ENCODE data around the gene PCDHB5.
"Not testable (repeated sequence)": the region's sequence is repeated elsewhere in the genome, so short reads cannot be mapped to it uniquely, and the experiment has no call there.

Gene PCDHB5

DNA sequence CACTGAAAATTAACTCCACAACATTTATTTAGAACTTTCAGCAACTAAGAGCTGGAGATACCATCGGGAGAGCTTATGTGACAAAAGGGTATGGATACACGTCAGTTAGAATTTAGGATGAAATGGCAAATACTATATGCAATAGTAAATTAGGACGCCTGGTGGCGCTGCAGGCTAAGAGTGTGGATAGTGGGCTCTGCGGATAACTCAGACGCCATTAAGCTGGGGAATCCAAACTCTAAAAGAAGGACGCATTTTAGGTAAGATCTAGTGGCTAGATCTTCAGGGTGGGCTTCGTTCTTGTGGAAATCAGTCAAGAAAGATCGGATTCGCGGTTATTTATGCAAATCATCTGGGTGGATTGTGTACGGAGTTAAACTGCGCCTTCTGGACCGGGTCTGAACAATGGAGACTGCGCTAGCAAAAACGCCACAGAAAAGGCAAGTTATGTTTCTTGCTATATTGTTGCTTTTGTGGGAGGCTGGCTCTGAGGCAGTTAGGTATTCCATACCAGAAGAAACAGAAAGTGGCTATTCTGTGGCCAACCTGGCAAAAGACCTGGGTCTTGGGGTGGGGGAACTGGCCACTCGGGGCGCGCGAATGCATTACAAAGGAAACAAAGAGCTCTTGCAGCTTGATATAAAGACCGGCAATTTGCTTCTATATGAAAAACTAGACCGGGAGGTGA, at the start of gene PCDHB5:
Gene PCDHB5, plus strand, starts transcription at position 177 of the 688 bp plus-strand sequence. Its CDS starts 229 bp downstream, at position 406.
- no peak for DNase-seq (ENCODE audit: low read depth in 3 of 3)

DNA sequence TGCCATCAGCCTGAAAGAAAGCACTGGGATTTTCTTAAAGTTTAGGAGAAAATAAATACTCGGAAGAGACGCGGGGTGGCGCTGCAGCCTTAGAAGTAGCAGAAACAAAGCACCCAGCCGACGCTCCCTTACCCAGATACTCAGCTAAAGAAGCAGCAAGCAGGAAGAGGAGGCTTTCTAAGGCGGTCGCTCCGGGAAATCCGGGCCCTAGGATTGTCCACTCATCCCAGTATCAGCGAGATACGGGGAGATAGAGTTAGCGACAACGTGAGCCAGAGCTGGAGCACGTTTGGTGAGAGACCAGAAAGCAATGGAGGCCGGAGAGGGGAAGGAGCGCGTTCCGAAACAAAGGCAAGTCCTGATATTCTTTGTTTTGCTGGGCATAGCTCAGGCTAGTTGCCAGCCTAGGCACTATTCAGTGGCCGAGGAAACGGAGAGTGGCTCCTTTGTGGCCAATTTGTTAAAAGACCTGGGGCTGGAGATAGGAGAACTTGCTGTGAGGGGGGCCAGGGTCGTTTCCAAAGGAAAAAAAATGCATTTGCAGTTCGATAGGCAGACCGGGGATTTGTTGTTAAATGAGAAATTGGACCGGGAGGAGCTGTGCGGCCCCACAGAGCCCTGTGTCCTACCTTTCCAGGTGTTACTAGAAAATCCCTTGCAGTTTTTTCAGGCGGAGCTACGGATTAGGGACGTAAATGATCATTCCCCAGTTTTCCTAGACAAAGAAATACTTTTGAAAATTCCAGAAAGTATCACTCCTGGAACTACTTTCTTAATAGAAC, 40.3 kb upstream of the PCDHB5 start, which contains the start of gene PCDHB2:
Gene PCDHB2, plus strand, starts transcription at position 135 of the 782 bp plus-strand sequence. Its CDS starts 176 bp downstream, at position 311.
- DNase-seq (ENCODE audit: low read depth in 3 of 3) = no peak

DNA sequence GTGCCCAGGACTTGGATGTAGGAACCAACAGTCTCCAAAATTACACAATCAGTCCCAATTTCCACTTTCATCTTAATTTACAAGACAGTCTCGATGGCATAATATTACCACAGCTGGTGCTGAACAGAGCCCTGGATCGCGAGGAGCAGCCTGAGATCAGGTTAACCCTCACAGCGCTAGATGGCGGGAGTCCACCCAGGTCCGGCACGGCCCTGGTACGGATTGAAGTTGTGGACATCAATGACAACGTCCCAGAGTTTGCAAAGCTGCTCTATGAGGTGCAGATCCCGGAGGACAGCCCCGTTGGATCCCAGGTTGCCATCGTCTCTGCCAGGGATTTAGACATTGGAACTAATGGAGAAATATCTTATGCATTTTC, 39.8 kb upstream of the PCDHB5 start:
- DNase-seq (ENCODE audit: low read depth in 3 of 3) = no peak

DNA sequence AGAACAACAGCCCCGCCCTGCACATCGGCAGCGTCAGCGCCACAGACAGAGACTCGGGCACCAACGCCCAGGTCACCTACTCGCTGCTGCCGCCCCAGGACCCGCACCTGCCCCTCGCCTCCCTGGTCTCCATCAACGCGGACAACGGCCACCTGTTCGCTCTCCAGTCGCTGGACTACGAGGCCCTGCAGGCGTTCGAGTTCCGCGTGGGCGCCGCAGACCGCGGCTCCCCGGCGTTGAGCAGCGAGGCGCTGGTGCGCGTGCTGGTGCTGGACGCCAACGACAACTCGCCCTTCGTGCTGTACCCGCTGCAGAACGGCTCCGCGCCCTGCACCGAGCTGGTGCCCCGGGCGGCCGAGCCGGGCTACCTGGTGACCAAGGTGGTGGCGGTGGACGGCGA, 38.8 kb upstream of the PCDHB5 start:
- DNase-seq (ENCODE audit: low read depth in 3 of 3) = not testable (repeated sequence)

DNA sequence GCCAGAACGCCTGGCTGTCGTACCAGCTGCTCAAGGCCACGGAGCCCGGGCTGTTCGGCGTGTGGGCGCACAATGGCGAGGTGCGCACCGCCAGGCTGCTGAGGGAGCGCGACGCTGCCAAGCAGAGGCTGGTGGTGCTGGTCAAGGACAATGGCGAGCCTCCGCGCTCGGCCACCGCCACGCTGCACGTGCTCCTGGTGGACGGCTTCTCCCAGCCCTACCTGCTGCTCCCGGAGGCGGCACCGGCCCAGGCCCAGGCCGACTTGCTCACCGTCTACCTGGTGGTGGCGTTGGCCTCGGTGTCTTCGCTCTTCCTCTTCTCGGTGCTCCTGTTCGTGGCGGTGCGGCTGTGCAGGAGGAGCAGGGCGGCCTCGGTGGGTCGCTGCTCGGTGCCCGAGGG, 38.4 kb upstream of the PCDHB5 start:
- DNase-seq (ENCODE audit: low read depth in 3 of 3) = not testable (repeated sequence)

DNA sequence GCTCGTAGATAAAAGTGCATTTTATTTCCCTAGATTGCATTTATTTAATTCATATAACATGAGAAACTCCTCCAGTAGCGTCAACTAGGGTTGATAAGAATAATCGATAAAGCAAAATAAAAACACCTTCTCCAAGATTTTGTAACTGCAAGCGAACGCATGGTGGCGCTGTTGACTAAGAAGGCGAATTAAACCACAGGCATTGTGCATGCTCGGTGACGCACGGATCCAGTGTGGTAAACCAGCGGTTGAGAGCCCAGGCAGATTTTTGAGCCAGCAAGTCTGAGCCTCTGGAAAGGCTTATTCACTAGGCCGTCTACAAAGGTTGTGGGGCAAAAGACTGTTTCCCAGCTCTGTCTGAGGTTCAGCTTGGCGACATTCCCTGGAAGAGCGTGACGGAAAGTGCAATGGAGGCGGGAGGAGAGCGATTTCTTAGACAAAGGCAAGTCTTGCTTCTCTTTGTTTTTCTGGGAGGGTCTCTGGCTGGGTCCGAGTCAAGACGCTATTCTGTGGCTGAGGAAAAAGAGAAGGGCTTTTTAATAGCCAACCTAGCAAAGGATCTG, 34.7 kb upstream of the PCDHB5 start, which contains the start of gene PCDHB3:
Gene PCDHB3, plus strand, starts transcription at position 231 of the 563 bp plus-strand sequence. Its CDS starts 177 bp downstream, at position 408.
- DNase-seq (ENCODE audit: low read depth in 3 of 3) = peak in 2 of 3 donors; percentile 11 to 31

DNA sequence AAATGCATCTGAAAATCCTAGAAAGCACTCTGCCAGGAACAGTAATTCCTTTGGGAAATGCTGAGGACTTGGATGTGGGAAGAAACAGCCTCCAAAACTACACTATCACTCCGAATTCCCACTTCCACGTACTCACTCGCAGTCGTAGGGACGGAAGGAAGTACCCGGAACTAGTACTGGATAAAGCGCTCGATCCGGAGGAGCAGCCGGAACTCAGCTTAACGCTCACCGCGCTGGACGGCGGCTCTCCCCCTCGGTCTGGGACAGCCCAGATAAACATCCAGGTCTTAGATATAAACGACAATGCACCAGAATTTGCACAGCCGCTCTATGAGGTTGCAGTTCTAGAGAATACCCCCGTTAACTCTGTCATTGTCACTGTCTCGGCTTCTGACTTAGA, 33.9 kb upstream of the PCDHB5 start:
- no peak for DNase-seq (ENCODE audit: low read depth in 3 of 3)

DNA sequence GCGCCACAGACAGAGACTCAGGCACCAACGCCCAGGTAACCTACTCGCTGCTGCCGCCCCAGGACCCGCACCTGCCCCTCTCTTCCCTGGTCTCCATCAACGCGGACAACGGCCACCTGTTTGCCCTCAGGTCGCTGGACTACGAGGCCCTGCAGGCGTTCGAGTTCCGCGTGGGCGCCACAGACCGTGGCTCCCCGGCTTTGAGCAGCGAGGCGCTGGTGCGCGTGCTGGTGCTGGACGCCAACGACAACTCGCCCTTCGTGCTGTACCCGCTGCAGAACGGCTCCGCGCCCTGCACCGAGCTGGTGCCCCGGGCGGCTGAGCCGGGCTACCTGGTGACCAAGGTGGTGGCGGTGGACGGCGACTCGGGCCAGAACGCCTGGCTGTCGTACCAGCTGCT, 32.9 kb upstream of the PCDHB5 start:
- not testable (repeated sequence) for DNase-seq (ENCODE audit: low read depth in 3 of 3)

DNA sequence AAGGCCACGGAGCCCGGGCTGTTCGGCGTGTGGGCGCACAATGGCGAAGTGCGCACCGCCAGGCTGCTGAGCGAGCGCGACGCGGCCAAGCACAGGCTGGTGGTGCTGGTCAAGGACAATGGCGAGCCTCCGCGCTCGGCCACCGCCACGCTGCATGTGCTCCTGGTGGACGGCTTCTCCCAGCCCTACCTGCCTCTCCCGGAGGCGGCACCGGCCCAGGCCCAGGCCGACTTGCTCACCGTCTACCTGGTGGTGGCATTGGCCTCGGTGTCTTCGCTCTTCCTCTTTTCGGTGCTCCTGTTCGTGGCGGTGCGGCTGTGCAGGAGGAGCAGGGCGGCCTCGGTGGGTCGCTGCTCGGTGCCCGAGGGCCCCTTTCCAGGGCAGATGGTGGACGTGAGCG, 32.5 kb upstream of the PCDHB5 start:
- not testable (repeated sequence) for DNase-seq (ENCODE audit: low read depth in 3 of 3)

DNA sequence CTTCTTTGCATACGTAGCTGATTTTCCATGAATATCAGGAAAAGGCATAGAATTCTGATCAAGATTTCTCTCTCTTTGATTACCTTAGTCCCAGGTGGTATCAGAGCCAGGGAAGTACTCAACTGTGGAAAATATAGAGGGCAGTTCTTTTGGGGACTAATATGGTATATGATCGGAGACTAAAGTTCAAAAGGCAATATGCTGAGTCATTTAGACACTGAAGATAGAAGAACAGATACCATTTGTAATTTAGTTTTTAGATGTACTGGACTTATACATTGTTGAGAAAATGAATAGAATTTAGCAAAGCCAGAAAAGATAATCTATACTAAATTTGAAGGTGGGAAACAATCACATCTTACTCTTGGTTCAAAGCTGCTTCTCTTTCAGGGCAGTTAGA, 29.7 kb upstream of the PCDHB5 start:
- no peak for DNase-seq (ENCODE audit: low read depth in 3 of 3)

DNA sequence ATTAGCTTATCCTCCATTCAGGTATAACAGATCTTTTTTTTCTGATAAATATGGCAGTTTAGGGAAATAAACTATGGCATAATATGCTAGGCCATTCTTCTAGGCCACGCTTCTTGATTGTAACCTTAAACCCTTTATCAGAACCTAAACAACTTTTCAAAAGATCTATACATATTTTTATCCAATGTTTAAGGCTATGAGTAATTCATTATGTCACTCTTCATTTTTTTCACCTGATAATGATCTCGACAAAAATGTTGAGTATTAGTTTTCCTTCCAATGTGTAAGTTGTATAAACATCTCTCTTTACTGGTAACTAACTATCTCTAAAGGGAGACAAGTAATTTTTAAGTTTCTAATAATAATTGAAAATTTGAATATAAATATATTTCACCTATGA, 15.8 kb upstream of the PCDHB5 start:
- no peak for DNase-seq (ENCODE audit: low read depth in 3 of 3)

DNA sequence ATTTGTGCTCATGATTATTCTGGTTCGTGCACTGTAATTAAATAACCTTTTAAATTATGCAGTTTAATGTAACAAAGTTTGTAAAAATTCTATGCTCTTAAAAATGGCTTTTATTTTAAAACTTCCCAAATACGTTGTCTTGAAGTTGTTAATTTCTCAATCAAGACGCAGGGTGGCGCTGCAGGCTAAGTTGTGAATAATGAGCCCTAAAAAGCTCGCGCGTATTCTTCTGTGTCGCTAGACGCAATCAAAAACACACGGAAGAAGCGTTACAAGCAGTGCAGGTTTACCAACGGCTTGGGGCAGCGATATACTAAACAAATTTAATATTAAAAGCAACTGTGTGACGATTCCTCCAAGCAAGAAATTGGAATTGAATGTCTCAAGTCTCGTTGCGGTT, 13.4 kb upstream of the PCDHB5 start, which contains the start of gene PCDHB4:
Gene PCDHB4, plus strand, starts transcription at position 256 of the 400 bp plus-strand sequence. CDS start 181 bp downstream, outside the sequence.
- DNase-seq (ENCODE audit: low read depth in 3 of 3) = no peak

DNA sequence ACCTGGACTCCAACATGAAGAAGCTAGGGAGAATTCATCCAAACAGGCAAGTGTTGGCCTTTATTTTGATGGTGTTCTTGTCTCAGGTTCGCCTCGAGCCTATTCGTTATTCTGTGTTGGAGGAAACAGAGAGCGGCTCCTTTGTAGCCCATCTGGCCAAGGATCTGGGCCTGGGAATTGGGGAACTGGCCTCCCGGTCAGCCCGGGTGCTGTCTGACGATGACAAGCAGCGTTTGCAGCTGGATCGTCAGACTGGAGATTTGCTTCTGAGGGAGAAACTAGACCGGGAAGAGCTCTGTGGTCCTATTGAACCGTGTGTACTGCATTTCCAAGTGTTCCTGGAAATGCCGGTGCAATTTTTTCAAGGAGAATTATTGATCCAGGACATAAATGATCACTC, 13.0 kb upstream of the PCDHB5 start:
- no peak for DNase-seq (ENCODE audit: low read depth in 3 of 3)

DNA sequence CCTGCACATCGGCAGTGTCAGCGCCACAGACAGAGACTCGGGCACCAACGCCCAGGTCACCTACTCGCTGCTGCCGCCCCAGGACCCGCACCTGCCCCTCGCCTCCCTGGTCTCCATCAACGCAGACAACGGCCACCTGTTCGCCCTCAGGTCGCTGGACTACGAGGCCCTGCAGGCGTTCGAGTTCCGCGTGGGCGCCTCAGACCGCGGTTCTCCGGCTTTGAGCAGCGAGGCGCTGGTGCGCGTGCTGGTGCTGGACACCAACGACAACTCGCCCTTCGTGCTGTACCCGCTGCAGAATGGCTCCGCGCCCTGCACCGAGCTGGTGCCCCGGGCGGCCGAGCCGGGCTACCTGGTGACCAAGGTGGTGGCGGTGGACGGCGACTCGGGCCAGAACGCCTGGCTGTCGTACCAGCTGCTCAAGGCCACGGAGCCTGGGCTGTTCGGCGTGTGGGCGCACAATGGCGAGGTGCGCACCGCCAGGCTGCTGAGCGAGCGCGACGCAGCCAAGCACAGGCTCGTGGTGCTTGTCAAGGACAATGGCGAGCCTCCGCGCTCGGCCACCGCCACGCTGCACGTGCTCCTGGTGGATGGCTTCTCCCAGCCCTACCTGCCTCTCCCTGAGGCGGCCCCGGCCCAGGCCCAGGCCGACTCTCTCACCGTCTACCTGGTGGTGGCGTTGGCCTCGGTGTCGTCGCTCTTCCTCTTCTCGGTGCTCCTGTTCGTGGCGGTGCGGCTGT, 11.4 kb upstream of the PCDHB5 start:
- DNase-seq (ENCODE audit: low read depth in 3 of 3) = not testable (repeated sequence)

DNA sequence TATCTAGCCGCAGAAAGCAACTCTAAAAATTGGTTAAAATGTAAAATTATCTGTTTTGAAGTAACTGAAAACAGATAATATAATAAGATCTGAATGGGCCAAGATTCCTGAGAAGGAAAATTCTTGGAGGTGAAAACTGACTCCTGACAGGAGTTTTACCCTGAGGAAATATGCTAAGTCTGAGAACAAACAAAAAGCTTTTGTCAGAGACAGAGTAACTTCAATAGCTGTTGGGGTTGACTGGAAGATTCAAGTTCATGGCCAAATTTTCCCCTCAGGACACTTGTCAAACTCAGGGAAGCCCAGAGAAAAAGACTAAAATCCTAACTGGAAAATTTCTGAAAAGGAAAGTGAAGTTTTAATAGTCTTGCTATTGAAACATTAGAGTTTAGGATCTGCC, 7.7 kb upstream of the PCDHB5 start:
- DNase-seq (ENCODE audit: low read depth in 3 of 3) = no peak

DNA sequence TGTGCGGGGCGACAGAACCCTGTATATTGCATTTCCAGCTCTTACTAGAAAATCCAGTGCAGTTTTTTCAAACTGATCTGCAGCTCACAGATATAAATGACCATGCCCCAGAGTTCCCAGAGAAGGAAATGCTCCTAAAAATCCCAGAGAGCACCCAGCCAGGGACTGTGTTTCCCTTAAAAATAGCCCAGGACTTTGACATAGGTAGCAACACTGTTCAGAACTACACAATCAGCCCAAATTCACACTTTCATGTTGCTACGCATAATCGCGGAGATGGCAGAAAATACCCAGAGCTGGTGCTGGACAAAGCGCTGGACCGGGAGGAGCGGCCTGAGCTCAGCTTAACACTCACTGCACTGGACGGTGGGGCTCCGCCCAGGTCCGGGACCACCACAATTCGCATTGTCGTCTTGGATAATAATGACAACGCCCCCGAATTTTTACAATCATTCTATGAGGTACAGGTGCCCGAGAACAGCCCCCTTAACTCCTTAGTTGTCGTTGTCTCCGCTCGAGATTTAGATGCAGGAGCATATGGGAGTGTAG, 786 bp downstream of the PCDHB5 start:
- no peak for DNase-seq (ENCODE audit: low read depth in 3 of 3)

DNA sequence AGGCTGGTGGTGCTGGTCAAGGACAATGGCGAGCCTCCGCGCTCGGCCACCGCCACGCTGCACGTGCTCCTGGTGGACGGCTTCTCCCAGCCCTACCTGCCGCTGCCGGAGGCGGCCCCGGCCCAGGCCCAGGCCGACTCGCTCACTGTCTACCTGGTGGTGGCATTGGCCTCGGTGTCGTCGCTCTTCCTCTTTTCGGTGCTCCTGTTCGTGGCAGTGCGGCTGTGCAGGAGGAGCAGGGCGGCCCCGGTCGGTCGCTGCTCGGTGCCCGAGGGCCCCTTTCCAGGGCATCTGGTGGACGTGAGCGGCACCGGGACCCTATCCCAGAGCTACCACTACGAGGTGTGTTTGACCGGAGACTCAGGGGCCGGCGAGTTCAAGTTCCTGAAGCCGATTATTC, 2.3 kb downstream of the PCDHB5 start:
- DNase-seq (ENCODE audit: low read depth in 3 of 3) = not testable (repeated sequence)

DNA sequence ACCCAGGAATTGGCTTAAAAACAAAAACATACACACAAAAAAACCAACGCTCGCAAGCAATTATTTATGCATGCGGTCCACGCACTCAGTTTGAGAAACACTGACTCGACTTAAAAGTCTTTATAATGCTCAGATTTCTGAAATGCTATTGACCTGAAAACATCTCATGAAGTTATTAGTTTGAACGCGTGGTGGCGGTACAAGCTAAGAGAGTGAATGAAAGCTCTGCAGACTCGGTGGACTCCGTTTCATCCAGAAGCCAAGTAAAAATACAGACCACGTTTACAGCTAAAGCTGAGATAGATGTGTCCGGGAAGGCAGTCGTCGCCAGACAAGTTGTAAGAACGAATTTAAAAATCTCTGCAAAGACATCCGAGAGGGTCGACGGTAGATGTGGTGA, 14.8 kb downstream of the PCDHB5 start, which contains the start of gene PCDHB6:
Gene PCDHB6, plus strand, starts transcription at position 246 of the 400 bp plus-strand sequence. CDS start 201 bp downstream, outside the sequence.
- DNase-seq (ENCODE audit: low read depth in 3 of 3) = no peak

DNA sequence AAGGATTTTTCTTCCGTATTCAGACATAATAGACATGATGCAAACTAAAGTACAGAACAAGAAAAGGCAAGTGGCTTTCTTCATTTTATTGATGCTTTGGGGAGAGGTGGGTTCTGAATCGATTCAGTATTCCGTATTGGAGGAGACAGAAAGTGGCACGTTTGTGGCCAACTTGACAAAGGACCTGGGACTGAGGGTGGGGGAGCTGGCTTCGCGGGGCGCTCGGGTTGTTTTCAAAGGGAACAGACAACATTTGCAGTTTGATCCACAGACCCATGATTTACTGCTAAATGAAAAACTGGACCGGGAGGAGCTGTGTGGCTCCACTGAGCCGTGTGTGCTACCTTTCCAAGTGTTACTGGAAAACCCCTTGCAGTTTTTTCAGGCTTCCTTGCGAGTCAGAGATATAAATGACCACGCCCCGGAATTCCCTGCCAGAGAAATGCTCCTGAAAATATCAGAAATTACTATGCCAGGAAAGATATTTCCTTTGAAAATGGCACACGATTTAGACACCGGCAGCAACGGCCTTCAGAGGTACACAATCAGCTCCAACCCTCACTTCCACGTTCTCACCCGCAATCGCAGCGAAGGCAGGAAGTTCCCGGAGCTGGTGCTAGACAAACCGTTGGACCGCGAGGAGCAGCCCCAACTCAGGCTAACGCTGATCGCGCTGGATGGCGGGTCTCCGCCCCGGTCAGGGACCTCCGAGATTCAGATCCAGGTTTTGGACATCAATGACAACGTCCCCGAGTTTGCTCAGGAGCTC, 15.4 kb downstream of the PCDHB5 start:
- DNase-seq (ENCODE audit: low read depth in 3 of 3) = no peak

DNA sequence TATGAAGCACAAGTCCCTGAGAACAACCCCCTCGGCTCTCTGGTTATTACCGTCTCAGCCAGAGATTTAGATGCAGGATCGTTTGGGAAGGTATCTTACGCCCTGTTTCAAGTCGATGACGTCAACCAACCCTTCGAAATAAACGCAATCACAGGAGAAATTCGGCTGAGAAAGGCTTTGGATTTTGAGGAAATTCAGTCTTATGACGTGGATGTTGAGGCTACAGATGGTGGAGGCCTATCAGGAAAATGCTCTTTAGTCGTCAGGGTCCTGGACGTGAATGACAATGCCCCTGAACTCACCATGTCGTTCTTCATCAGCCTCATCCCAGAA, 16.0 kb downstream of the PCDHB5 start:
- no peak for DNase-seq (ENCODE audit: low read depth in 3 of 3)

DNA sequence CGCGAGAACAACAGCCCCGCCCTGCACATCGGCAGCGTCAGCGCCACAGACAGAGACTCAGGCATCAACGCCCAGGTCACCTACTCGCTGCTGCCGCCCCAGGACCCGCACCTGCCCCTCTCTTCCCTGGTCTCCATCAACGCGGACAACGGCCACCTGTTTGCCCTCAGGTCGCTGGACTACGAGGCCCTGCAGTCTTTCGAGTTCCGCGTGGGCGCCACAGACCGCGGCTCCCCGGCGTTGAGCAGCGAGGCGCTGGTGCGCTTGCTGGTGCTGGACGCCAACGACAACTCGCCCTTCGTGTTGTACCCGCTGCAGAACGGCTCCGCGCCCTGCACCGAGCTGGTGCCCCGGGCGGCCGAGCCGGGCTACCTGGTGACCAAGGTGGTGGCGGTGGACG, 16.6 kb downstream of the PCDHB5 start:
- DNase-seq (ENCODE audit: low read depth in 3 of 3) = not testable (repeated sequence)

Data from stimulated activated CD4-positive, alpha-beta T cell treated with anti-CD3 and anti-CD28 coated beads, TNF-alpha, amount 100 ng/mL, for 48 hours (primary cell).